Smooth muscle cell (in vitro differentiated cells): ENCODE measurements around the gene RECK. TPM values are rescaled to one million over a fixed set of nuclear protein-coding genes. Genes with fewer than 3 reads are reported as not detected.

Experiments
- DNase-seq: peaks from one replicate; lab custom pipeline; 2025; ENCODE audit not compliant: unreplicated experiment; lab: John Stamatoyannopoulos, UW
- H2AFZ ChIP-seq: fragments of 200-600 bp; sonication (generic); 2 replicates; pipeline ENCODE4 v1.6.0; 2016; ENCODE audit warnings: antibody characterized with exemption, low read depth, mild to moderate bottlenecking
- H3F3A ChIP-seq: fragments of 200-600 bp; sonication (generic); 2 replicates; pipeline ENCODE4 v1.6.0; 2017; ENCODE audit warnings: antibody characterized with exemption, low read depth
- H3K27ac ChIP-seq: fragments of 200-600 bp; sonication (generic); 2 replicates; pipeline ENCODE4 v1.5.1; 2016; ENCODE audit warnings: low read depth, mild to moderate bottlenecking
- H3K27me3 ChIP-seq: fragments of 200-600 bp; sonication (generic); 2 replicates; pipeline ENCODE4 v1.6.1; 2016; ENCODE audit warnings: low read depth, mild to moderate bottlenecking
- H3K36me3 ChIP-seq: fragments of 200-600 bp; sonication (generic); 2 replicates; pipeline ENCODE4 v1.5.1; 2016; ENCODE audit warnings: low read depth
- H3K4me1 ChIP-seq: fragments of 200-600 bp; sonication (generic); 2 replicates; pipeline ENCODE4 v1.5.1; 2016; ENCODE audit warnings: low read depth
- H3K4me2 ChIP-seq: fragments of 200-600 bp; sonication (generic); 2 replicates; pipeline ENCODE4 v1.6.0; 2016; ENCODE audit warnings: mild to moderate bottlenecking
- H3K4me3 ChIP-seq: fragments of 200-600 bp; sonication (generic); 2 replicates; pipeline ENCODE4 v1.5.1; 2016; ENCODE audit warnings: mild to moderate bottlenecking
- H3K79me2 ChIP-seq: fragments of 200-600 bp; sonication (generic); 2 replicates; pipeline ENCODE4 v1.6.0; 2016; ENCODE audit warnings: low read depth, mild to moderate bottlenecking
- H3K9ac ChIP-seq: fragments of 200-600 bp; sonication (generic); 2 replicates; pipeline ENCODE4 v1.6.0; 2016; ENCODE audit warnings: low read depth
- H3K9me3 ChIP-seq: fragments of 200-600 bp; sonication (generic); replicated peaks from 2 replicates; pipeline ENCODE4 v1.5.1; 2016; ENCODE audit warnings: low read depth
- H4K20me1 ChIP-seq: fragments of 200-600 bp; sonication (generic); 2 replicates; pipeline ENCODE4 v1.6.0; 2016; ENCODE audit warnings: low read depth
- CTCF ChIP-seq: fragments of 200-600 bp; sonication (generic); IDR thresholded peaks from 2 replicates; pipeline ENCODE4 v1.5.1; 2017; ENCODE audit warnings: borderline replicate concordance, mild to moderate bottlenecking, antibody characterized with exemption; ENCODE audit not compliant: insufficient read depth, poor library complexity, severe bottlenecking
- WGBS: methylation state at CpG from one replicate; pipeline ENCODE4 v1.1.7; 2016; ENCODE audit warnings: low lambda C conversion rate; 5-methylcytosine and 5-hydroxymethylcytosine counted together
- polyA plus RNA-seq: library from polyadenylated mRNA; unstranded; fragments of >200 nt; fragmentation: Nextera tagmentation; extraction: Ambion mirVana; gene quantifications from 2 replicates; pipeline ENCODE4 v1.2.1, GENCODE V29; 2016
- total RNA-seq: library from RNA; depleted of rRNA; stranded (reverse); fragments of >200 nt; gene quantifications from 2 replicates; pipeline ENCODE4 v1.2.3, GENCODE V29; 2014

The RECK gene
- total and polyA plus RNA-seq, 2 experiments from 2014 or later = 42.9 to 50.0 TPM

GRCh38 chr9:36036253-36036779 is 397 bp upstream of the RECK start:
- H4K20me1 ChIP-seq = no peaks in the 10 kb centered on the region
- no peaks in the 10 kb centered on the region for H3K36me3 ChIP-seq
- peaks cover 11% of the 10 kb centered on the region for H3F3A ChIP-seq
- H3K4me3 ChIP-seq = peak overlapping the region; percentile 93
- H3K27ac ChIP-seq = no peak overlapping the region
- peaks cover 19% of the 10 kb centered on the region for H3K4me1 ChIP-seq
- H3K9me3 ChIP-seq = no peaks in the 10 kb centered on the region
- peak overlapping the region; percentile 88 for H3K9ac ChIP-seq
- 65% methylated on average over 20 of the region's 20 CpGs for WGBS
- TF ChIP-seq CTCF = no peak
- peak overlapping the region; percentile 90 for H2AFZ ChIP-seq
- peak overlapping the region; percentile 97 for H3K4me2 ChIP-seq
- peaks cover 36% of the 10 kb centered on the region for H3K79me2 ChIP-seq
- no peaks in the 10 kb centered on the region for H3K27me3 ChIP-seq
- no peak for DNase-seq

- Histone ChIP-seq H3F3A (peaks cover 11% of the 10 kb centered on the region), H3K79me2 (peaks cover 49% of the 10 kb centered on the region), H3K27ac (peak overlapping the region; percentile 83), H2AFZ (peak overlapping the region; percentile 90), H3K9ac (peak overlapping the region; percentile 88), H3K4me1 (peaks cover 19% of the 10 kb centered on the region), H4K20me1 (peaks cover 3% of the 10 kb centered on the region), H3K27me3 (no peaks in the 10 kb centered on the region), H3K36me3 (no peaks in the 10 kb centered on the region), H3K4me3 (peak overlapping the region; percentile 93), H3K4me2 (peak overlapping the region; percentile 97), H3K9me3 (no peaks in the 10 kb centered on the region)
- no peak for DNase-seq
- TF ChIP-seq CTCF = no peak
- 16% methylated on average over 18 of the region's 18 CpGs for WGBS
Observed at GRCh38 chr9:36037549-36038122, 923 bp downstream of the RECK start.

- 97% methylated on average over 1 of the region's 1 CpG for WGBS
- Histone ChIP-seq H3K27ac (peak overlapping the region; percentile 83), H3F3A (peaks cover 11% of the 10 kb centered on the region), H2AFZ (no peak overlapping the region), H3K4me2 (peak overlapping the region; percentile 97), H3K27me3 (no peaks in the 10 kb centered on the region), H3K79me2 (peaks cover 61% of the 10 kb centered on the region), H3K9me3 (peaks cover 5% of the 10 kb centered on the region), H3K36me3 (no peaks in the 10 kb centered on the region), H3K4me1 (peaks cover 19% of the 10 kb centered on the region), H3K9ac (no peak overlapping the region), H4K20me1 (peaks cover 13% of the 10 kb centered on the region), H3K4me3 (peak overlapping the region; percentile 93)
- TF ChIP-seq CTCF = no peak
- DNase-seq = no peak
Observed at GRCh38 chr9:36039121-36039520, 2.4 kb downstream of the RECK start.

- peak overlapping the region; percentile 5 for H3K4me3 ChIP-seq
- no peaks in the 10 kb centered on the region for H3K36me3 ChIP-seq
- peaks cover 5% of the 10 kb centered on the region for H3K9me3 ChIP-seq
- H3K27ac ChIP-seq = peak overlapping the region; percentile 83
- H3F3A ChIP-seq = peaks cover 11% of the 10 kb centered on the region
- no peak for DNase-seq
- H3K79me2 ChIP-seq = peaks cover 67% of the 10 kb centered on the region
- WGBS = 21% methylated on average over 1 of the region's 1 CpG
- H3K9ac ChIP-seq = peak overlapping the region; percentile 48
- peaks cover 19% of the 10 kb centered on the region for H4K20me1 ChIP-seq
- H3K4me1 ChIP-seq = peaks cover 24% of the 10 kb centered on the region
- no peaks in the 10 kb centered on the region for H3K27me3 ChIP-seq
- H2AFZ ChIP-seq = no peak overlapping the region
- H3K4me2 ChIP-seq = peak overlapping the region; percentile 97
- no peak for TF ChIP-seq CTCF
Observed at GRCh38 chr9:36039696-36040095, 3.0 kb downstream of the RECK start.
